ENCODE results near the gene CDH3.

- TF ChIP-seq CREB1 (CRISPR knock-in tag; IDR thresholded peaks at IDR 0.05; ENCODE audit: low read depth) = no peak
- no peak for TF ChIP-seq CTCF (conservative IDR thresholded peaks at IDR 0.05; ENCODE audit: low read depth in 2 of 2)
- TF ChIP-seq POLR2AphosphoS5 (IDR thresholded peaks at IDR 0.05; ENCODE audit: low read depth) = no peak
- no peak for TF ChIP-seq JUNB (IDR thresholded peaks at IDR 0.05; ENCODE audit: unreplicated experiment)
- no peak for TF ChIP-seq REST (IDR thresholded peaks at IDR 0.05; ENCODE audit: unreplicated experiment)
- no peak for TF ChIP-seq EZH2 (IDR thresholded peaks at IDR 0.05; ENCODE audit: low read depth, unreplicated experiment)
- TF ChIP-seq EZH2phosphoT487 (IDR thresholded peaks at IDR 0.05; ENCODE audit: unreplicated experiment) = no peak
- no peak for TF ChIP-seq NANOG (IDR thresholded peaks at IDR 0.05; ENCODE audit: borderline replicate concordance)
- TF ChIP-seq ZNF114 (CRISPR knock-in tag; IDR thresholded peaks at IDR 0.05) = no peak
- no peak for TF ChIP-seq ZNF331 (CRISPR knock-in tag; IDR thresholded peaks at IDR 0.05; ENCODE audit: low read depth)
- TF ChIP-seq ETS1 (IDR thresholded peaks at IDR 0.05) = no peak
Measured at GRCh38 chr16:68743664-68744063, 98.6 kb downstream of the CDH3 start.

Data from GM23338 (cell line).